ENCODE results near the gene LIX1.
"Not testable (repeated sequence)": the region's sequence is repeated elsewhere in the genome, so short reads cannot be mapped to it uniquely, and the experiment has no call there.

Gene LIX1

GRCh38 chr5:97107318-97107717 is 35.1 kb downstream of the LIX1 start:
- DNase-seq, result no peak
- intact Hi-C loops (cut with DNase I), result no loop called here

GRCh38 chr5:97106216-97106581 is 36.2 kb downstream of the LIX1 start:
- no peak for DNase-seq
- intact Hi-C loops (cut with DNase I), result no loop called here

GRCh38 chr5:97105501-97106215 is 36.8 kb downstream of the LIX1 start:
- intact Hi-C loops (cut with DNase I), result no loop called here
- no peak for DNase-seq

DNA sequence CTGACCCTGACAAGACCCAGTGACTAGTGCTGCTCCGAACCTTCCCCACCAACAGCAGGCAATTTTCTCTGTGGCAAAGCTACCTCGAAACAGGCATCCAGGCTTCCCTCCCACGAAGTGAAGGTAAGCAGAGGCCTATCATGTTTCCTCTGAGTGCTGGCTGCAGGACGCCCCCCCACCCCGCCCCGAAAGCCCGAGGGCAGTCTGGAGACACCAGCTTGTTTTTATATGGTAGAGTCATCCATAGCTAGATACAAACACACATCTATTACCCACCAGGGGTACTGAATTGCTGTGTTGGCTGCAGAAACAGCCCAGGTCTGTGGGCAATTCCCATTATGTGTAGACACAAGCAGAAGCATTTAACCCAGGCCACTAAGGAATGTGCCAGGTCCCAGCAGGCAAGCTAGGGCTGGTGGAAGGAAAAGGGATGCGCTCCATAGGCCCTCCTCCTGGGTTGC is 40.4 kb downstream of the LIX1 start:
- intact Hi-C loops (cut with DNase I), result no loop called here
- DNase-seq, result peak in 1 of 10 donors; percentile 63

DNA sequence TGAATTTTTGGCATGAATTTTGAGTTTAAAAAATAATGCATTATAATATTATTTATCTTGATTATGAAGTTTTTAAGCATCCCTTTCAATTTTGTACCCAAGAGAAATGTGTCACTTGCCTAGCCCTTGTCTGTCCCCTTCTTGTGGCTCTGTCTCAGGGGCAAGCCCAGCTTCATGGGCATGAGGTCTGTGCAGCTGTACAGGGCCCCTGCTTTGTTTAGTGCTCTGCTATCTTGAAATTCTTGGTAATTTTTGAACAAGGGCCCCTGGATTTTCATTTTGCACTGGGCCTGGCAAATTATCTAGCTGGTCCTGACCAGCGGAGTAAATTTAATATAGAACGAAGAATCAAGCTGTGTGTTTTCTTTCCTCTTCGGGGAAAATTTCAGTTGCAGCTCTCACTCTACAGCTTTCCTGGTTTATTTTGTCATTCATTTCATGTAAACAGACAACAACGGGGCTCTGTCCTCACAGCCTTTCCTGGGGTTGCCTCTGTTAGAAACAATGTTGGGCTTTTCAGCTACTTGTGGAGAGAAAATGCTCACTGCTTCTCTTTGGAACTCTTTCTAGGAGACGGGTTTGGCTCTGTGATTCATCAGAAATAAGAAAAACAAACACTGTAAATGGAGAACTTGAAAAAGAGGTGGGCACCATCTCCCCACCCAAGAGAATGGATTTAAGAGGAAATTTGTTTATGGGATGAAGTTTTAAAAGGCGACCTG is 41.1 kb downstream of the LIX1 start:
- intact Hi-C loops (cut with DNase I), result no loop called here
- DNase-seq, result peak in 3 of 10 donors; percentile 11 to 86 (median 32)

DNA sequence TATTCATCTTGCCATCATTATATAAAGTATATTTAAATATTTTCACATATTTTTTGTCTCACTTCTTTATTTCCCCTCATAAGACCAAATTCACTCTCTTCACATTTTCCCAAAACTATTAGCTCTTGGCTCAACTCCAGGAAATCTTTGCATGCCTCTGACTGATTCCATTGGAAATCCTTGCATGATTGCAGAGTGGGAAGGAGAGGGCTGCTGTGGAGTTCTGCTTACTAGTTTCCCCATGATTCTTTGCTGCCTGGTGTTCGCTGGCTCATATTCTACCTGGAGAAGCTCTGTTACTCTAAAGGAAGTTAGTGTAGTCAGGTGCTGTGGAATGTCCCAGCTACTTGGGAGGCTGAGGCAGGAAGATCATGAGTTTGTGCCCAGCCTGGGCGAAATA is 41.9 kb downstream of the LIX1 start:
- no peak for DNase-seq
- intact Hi-C loops (cut with DNase I), result no loop called here

DNA sequence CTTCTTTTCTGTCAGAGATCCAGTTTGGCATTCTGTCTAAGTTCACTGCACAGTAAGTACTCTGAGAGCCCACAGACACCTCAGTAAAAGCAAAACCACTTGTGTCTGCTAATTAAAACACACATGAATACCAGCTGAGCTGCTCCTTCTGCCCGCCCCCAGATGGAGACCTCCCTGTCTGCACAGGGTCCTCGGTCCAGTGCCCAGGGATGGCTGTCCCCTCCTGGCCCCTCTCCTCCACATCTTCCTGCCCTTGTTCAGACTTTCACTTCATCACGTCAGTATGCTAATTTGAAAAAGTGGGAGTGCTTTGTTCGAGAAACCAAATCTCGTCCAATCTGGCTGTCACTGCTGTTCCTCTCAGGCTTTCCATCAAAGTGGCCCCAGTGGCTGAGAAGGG is 43.5 kb downstream of the LIX1 start:
- intact Hi-C loops (cut with DNase I), result no loop called here
- DNase-seq, result peak in 1 of 10 donors; percentile 83

GRCh38 chr5:97097326-97098230 is 44.8 kb downstream of the LIX1 start:
- DNase-seq, result no peak

GRCh38 chr5:97096846-97097245 is 45.6 kb downstream of the LIX1 start:
- no peak for DNase-seq
- intact Hi-C loops (cut with DNase I), result no loop called here

More at GRCh38 chr5:97097326-97098230, 44.8 kb downstream of the LIX1 start:
- intact Hi-C loops (cut with DNase I), result no loop called here

- intact Hi-C loops (cut with DNase I), result no loop called here
Measured at GRCh38 chr5:97096191-97096590, 46.2 kb downstream of the LIX1 start.

GRCh38 chr5:97095318-97095732 is 47.1 kb downstream of the LIX1 start:
- DNase-seq, result no peak
- intact Hi-C loops (cut with DNase I), result no loop called here

More at GRCh38 chr5:97096191-97096590, 46.2 kb downstream of the LIX1 start:
- DNase-seq, result no peak

GRCh38 chr5:97094579-97095317 is 47.7 kb downstream of the LIX1 start:
- intact Hi-C loops (cut with DNase I), result no loop called here
- DNase-seq, result no peak

DNA sequence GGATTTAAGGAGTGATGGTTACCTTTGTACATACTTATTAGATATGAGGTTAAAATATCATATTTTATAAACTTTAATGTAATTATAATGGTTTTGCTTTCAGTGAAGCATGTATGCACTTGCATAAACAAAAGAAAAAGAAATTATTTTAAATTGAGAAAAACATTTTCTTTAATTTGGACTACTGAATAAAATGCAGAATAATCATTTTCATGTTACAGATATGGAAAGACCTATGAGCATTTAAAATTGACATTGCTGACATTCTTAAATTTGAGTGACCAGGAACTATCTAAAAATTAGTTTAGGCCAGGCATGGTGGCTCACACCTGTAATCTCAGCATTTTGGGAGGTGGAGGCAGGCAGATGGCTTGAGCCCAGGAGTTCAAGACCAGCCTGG is 49.2 kb downstream of the LIX1 start:
- intact Hi-C loops (cut with DNase I), result no loop called here
- no peak for DNase-seq

DNA sequence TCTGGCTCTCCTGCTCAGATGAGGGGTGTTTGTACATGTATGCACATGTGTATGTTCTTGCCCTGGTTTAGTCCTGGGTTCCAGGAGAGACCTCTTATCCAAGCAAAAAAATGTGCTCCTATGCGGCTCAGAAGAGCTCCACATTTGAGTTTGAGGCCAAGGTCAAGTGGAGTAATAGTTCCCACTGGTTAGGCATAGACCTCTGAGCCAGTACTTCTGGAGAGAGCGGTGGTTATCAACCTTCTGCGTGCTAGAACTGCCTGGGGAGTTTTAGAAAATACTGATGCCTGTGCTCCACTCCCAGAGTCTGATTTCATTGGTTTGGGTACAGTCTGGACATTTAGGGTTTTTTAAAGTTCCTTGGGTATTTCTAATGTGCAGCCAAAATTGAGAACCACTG is 51.5 kb downstream of the LIX1 start:
- no peak for DNase-seq
- intact Hi-C loops (cut with DNase I), result no loop called here

DNA sequence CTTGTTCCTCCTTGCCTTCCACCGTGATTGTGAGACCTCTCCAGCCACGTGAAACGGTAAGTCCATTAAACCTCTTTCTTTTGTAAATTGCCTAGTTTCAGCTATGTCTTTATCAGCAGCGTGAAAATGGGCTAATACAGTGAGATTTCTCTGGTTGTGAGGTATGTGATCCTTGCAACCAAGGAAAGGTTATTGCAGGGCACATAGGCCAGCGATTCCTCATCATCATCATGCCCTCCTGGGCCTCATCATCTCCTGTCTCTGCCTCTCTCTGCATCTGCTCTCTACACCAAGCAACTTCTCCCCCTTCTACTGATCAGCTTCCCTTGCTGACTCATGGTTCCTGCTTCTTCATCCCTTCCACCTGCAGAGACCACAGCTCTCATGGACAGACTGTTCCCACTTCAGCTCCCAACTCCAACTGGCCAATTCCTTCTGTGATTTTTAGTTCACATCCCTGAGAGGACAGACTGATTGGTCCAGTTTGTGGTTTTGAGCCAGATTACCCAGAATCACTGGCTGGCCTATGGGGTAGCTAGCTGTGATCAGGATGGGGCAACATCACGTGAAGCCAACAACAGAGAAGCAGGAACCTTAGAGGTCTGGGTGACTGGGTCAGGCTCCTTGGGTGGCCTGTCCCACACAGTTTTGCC is 53.1 kb downstream of the LIX1 start:
- no peak for DNase-seq
- intact Hi-C loops (cut with DNase I), result no loop called here

GRCh38 chr5:97088774-97089148 is 53.6 kb downstream of the LIX1 start:
- intact Hi-C loops (cut with DNase I), result no loop called here
- no peak for DNase-seq

DNA sequence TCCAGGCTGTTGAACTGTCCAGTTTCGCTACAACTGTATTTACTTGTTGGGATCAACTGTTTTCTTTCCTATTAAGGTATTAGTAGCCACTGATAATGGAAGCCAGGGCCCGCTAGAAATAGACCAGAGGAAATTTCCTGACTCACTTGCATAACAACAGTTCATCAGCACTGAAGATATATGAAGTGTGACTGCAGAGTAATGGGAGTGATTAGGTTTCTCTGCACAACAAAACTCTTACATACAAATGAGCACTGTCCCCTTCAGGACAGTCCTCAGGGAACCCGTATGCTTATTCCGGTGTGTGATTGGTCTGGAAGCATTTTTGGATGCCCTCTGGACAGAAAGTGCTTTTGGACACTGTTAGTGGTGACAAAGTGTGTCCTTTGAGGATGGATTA is 55.3 kb downstream of the LIX1 start:
- intact Hi-C loops (cut with DNase I), result no loop called here
- no peak for DNase-seq

DNA sequence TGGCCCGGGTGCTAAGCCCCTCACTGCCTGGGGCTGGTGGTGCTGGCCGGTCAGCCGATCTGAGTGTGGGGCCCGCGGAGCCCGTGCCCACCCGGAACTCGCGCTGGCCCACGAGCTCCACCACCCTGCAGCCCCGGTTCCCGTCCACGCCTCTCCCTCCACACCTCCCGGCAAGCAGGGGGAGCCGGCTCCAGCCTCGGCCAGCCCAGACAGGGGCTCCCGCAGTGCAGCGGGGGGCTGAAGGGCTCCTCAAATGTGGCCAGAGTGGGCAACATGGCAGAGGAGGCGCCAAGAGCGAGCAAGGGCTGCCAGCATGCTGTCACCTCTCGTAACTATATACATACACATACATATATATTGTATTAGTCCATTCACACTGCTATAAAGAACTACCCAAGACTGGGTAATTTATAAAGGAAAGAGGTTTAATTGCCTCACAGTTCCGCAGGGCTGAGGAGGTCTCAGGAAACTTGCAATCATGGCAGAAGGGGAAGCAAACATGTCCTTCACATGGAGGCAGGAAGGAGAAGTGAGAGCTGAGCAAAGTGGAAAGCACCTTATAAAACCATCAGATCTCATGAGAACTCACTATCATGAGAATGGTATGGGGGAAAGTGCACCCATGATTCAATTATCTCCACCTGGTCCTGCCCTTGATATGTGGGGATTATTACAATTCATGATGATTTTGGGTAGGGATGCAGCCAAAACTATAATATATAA is 56.8 kb downstream of the LIX1 start:
- no peak for DNase-seq
- intact Hi-C loops (cut with DNase I), result no loop called here

- DNase-seq, result peak in 1 of 10 donors; percentile 78
- intact Hi-C loops (cut with DNase I), result not testable (repeated sequence)
Measured at GRCh38 chr5:97084782-97085458, 57.5 kb downstream of the LIX1 start.

All from posterior cingulate gyrus (tissue), 11 donors.